ENCODE data around the gene GPR141.
"Not testable (repeated sequence)": the region's sequence is repeated elsewhere in the genome, so short reads cannot be mapped to it uniquely, and the experiment has no call there.

GPR141 gene

DNA sequence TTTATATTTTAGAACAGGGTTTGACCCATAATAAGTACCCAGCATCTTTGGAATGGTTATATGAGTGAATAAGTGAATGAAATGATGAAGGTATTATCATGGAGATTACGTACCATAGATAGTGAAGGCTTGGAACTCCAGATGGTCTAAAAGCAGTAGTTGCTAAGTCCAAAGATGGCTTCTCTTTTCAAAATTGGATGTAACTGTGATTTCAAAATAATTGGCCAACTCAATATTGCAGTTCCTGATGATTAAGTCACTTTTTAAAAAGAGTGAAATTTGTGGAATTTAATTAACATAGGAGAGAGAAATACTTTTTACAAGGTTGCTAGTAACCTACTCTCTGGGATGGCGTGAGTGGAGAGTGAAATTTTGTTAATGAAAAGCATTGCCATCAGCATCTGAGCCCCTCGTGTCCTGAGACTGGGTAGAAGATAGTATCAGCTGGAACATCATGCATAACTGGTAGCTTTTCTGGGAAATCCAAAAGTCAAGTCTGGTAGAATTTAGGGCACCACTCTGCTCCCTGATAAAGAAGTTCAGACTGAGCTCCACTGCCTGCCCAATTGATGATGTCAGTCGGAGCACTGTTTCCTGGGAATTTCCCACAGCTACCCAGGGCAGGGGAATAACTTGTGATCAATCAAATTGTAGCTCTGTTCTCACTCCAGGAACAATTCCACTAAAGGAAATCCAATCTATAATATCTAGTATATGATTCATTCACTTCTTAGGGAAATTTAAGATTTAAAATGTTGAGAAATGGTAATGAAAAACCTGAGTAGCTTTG is 3.2 kb downstream of the GPR141 start:
- DNase-seq: no peak

GRCh38 chr7:37690206-37690605 is 6.6 kb downstream of the GPR141 start:
- no peak for DNase-seq

DNA sequence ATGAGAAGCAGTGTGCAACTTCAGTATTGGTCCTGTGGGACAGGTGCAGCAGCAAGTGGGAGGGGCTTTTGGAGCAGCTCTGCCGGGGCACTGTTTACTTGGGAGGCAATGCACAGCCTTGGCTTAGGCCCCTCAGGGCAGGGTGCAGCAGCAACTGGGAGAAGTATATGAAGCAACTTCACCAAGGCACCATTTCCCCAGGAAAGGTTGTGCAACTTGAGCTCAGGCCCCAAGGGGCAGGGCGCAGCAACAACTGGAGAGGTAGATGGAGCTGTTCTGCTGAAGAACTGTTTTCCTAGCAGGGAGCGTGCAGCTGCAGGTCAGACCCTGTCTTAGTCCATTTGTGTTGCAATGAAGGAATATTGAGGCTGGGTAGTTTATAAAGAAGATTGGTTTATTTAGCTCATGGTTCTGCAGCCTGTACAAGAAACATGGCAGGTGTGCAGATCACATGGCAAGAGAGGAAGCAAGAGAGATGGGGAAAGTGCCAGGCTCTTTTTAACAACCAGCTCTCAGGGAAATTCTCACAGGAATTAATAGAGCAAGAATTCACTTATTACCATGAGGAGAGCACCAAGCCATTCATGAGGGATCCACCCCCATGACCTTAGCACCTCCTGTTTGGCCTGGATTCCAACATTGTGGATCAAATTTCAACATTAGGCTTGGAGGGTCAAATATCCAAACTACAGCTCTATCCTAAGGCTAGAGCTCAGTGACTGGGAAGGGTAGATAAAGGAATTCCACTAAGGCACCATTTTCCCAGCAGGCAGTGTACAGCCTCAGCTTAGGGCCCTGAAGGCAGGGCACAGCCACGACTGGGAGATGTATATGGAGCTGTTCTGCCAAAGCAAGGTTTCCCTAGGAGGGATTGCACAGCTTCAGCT is 10.9 kb downstream of the GPR141 start:
- DNase-seq: no peak

- no peak for DNase-seq
Measured at GRCh38 chr7:37698276-37698675, 14.7 kb downstream of the GPR141 start.

DNA sequence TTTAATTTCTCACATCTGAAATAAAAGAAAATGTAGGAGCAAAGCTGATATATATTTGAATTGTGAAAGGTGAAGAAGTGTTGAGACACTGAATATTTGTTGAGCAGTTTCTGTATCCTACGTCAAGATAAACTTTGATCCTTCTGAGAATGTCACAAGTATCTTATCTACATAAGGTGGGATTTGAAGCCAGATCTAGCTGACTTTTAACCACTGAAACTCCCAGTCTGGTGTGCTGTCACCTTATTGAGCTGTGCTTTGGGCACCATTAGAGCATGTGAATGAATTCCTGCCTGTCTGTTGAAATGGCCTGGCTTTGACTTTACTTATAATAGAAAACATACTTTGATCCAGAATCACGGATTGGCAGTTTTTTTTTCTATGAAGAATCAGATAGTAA is 15.2 kb downstream of the GPR141 start:
- no peak for DNase-seq

DNA sequence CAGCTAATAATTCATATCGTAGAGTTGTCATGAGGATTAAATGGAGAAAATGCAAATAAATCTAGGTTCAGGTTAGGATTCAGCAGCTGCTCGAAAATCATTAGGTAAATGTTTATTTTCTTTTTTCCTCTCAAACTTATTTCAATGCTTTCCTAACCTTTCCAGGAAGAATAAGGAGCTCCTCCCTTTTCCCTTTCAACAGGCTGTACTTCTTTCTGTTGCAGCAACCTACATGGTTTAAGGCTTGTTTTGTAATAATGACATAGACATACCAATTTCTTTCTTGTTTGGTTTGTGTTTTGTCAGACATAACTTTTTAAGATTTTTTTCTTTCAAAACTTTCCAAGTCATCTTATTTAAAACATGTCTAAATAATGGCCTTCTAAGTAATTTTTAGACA is 18.2 kb downstream of the GPR141 start:
- no peak for DNase-seq

GRCh38 chr7:37703361-37703760 is 19.8 kb downstream of the GPR141 start:
- DNase-seq: no peak

DNA sequence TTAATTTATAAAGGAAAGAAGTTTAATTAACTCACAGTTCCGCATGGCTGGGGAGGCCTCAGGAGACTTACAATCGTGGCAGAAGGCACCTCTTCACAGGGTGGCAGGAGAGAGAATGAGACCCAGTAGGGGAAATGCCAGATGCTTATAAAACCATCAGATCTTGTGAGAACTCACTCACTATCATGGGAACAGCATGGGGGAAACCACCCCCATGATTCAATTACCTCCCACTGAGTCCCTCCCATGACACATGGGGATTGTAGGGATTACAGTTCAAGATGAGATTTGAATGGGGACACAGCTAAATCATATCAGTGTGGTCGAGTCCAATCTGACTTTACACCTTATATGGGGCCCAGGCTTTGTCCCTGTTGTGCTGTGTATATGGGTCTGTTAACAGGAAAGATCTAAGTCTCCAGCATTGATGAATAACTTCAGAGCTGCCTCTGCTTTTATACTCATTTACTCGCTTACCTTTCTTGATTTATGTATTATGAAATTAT is 20.8 kb downstream of the GPR141 start:
- DNase-seq: not testable (repeated sequence)

DNA sequence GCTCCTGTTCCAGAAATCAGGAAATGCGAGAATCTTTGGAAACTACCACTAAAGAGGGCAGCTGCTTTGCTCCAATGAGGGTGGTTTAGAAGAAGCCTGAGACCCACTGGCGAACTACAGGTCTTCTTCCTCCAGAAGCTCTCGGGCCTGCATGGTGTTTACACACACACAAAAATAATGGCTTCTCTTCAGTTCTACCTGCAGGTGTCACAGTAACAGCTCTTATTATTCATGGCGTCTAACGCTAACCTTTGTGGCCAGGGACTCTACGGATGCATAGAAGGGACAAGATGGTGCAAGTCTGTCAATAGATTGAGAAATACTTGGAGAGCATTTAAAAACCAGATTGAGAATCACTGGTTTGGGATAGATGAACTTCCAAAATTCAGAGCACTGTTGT is 22.4 kb downstream of the GPR141 start:
- no peak for DNase-seq

- DNase-seq: no peak
Measured at GRCh38 chr7:37706804-37707203, 23.2 kb downstream of the GPR141 start.

DNA sequence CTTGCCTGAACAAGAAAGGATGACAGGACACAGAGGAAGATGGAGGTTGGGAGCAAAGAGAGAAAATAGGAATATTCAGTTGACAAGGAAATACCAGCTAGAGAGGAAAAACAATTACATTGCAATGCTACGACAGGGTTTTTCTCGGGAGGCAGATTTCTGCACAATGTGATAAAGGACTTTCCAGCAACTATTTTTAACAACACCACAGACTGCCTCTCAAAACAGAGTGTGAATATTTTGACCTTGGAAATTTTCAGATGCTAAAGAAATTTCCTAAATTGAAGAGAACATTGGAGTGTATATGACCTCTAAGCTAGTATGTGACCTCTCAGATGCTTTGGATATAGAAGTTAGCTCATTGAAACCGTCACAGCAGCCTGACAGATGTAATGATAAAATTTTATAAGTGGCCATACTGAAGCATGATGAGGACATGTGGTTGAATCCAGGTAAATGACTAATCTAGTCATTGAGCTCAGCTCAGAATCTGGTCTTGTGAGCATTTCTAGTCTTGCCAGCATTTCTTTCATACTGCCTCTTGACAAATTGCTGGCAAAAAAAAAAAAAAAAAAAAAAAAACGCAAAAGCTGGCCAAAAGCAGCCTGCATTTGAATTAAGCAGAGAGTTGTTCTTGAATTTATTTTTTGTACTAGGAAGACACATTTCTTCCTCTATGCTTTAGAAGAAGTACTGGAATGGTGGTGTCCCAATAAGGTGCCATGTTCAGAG is 24.4 kb downstream of the GPR141 start:
- DNase-seq: no peak

- no peak for DNase-seq
Measured at GRCh38 chr7:37709631-37710509, 26.3 kb downstream of the GPR141 start.

- DNase-seq: no peak
Measured at GRCh38 chr7:37713613-37714012, 30.0 kb downstream of the GPR141 start.

GRCh38 chr7:37714606-37715005 is 31.0 kb downstream of the GPR141 start:
- no peak for DNase-seq

DNA sequence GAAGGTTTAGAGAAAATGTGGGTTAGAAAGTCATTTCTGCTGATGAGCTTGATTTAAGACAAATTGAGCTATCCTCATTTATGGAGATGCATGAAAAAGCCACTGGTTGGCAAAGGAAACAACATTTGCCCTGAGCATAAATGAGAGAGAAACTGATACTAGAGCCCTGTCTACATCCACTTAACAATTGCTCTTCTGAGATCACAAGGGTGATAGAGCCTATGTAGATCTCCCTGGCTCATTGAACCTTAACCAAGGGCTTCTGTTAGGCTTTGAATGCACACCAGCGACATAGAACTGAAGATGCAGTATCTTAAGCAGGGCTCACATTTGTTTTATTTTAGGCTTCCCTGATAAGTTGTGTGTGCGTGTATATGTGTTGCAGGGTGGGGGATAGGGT is 35.0 kb downstream of the GPR141 start:
- no peak for DNase-seq

GRCh38 chr7:37719077-37719476 is 35.5 kb downstream of the GPR141 start:
- no peak for DNase-seq

GRCh38 chr7:37724732-37725131 is 41.2 kb downstream of the GPR141 start:
- no peak for DNase-seq

- DNase-seq: no peak
Measured at GRCh38 chr7:37726016-37726415, 42.5 kb downstream of the GPR141 start.

GRCh38 chr7:37728747-37729146 is 45.2 kb downstream of the GPR141 start:
- no peak for DNase-seq

DNA sequence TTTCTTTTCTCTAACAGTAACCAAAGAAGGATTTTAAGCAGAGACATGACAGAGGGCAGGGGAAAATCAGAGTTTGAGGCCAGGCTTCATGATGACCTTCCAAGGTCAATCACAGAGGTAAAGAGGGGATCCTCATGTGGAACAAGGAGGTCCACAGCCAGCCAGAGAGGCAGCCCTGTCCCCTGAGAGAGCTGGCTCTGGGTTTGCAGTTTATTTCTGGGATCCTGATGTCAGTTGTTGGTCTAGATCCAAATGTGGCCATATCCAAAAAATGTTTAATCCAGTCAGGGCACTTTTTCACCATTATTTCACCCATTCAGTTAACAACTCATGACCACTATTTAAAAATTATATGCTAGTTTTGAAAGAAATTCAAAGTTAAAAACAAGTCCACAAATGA is 45.6 kb downstream of the GPR141 start:
- no peak for DNase-seq

DNA sequence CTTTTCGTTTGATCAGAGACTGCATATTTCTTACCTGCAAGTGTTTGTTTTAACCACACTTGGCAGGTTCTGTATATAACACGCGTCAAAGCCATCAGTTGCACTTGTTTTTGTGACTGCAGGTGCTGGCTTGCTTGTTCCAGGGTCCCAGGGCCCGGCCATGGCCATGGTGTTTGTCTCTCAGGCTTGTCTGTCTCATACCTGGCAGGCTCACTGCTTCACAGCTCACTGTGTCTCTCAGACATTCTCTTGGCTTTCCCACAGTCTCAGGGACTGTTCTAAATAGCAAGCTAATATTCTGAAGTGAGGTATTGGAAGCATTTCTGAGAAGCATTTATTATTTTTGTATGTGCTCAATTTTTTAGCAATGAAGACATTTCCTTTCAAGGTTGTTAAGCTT is 46.9 kb downstream of the GPR141 start:
- DNase-seq: no peak

DNA sequence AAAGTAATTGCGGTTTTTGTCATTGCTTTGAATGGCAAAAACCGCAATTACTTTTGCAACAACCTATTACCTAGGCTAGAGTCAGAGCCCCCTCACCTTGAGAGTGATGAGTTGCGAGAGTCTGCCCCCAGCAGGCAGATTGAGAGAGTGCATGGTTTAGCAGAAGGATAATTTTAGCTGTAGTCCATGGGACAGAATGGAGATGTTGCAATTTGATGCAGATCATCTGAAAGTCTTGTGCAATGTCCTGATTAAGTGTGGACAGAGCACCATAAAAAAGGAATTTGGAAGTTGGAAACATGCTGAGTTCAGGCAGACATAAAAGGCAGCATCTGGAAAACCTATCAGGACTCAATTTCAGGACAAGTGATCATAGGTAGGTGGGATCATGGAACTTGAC is 48.7 kb downstream of the GPR141 start:
- peak; percentile 7 for DNase-seq
